ENCODE results near the gene MCL1.
"Not testable (repeated sequence)": the region's sequence is repeated elsewhere in the genome, so short reads cannot be mapped to it uniquely, and the experiment has no call there.

MCL1 gene

DNA sequence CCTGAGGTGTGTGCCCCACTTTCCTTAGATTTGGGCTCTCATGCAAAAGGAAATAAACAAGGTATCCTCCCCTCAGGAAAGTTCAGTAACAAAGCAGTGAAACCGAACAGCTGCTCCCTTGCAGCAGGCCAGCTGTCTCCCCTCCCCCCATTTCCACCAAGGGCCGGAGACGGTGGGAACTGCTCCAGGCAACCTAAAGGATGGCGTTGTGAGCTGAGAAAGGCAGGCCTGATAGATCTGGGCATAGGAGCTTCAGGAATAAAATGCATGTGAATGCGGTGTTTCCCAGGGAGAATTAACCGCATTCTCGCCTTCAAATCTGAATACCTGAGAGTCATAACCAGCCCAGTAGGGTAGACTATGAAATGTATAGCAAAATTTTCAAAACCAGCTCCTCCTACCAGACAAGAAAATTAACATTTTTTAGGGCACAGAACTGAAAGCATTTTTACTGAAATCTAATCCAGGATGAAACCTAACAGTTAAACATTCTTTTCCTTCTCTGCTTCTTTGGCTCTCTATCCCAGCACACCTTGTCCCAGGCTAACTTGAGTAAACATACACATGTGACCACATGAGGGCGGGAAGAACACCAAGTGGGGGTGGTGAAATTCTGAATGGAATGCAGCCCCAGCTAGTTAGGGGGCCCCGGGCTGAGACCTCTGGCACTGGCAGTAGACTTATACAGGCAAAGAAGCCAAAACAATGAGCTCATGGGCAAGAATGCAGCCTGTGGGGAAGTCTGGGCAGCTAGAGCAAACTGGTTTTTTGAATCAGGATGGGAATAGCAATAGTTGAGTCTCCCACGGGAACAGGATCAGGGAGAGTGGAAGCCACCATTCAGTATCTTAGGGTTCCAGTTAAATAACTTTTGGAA, 11.5 kb downstream of the MCL1 start:
- peak; percentile 64 for DNase-seq

DNA sequence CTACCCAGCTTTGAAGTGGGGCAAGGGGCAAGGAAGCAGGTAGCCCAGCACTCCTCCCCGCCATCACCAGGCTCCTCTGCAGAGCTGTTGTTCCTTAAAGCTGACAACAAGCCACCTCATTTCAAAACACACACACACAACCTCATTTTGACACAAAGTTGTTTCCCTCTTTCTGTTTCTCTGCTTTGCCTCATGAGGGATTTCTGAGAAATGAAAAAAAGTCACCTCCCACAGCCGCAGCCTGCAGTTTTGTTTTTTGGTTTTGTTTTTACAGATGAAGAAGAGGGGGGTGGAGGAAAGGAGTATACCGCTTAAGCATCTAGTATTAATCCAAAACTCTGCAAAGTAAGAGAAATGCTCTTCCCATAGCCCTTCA, 12.1 kb downstream of the MCL1 start:
- DNase-seq: peak; percentile 79

DNA sequence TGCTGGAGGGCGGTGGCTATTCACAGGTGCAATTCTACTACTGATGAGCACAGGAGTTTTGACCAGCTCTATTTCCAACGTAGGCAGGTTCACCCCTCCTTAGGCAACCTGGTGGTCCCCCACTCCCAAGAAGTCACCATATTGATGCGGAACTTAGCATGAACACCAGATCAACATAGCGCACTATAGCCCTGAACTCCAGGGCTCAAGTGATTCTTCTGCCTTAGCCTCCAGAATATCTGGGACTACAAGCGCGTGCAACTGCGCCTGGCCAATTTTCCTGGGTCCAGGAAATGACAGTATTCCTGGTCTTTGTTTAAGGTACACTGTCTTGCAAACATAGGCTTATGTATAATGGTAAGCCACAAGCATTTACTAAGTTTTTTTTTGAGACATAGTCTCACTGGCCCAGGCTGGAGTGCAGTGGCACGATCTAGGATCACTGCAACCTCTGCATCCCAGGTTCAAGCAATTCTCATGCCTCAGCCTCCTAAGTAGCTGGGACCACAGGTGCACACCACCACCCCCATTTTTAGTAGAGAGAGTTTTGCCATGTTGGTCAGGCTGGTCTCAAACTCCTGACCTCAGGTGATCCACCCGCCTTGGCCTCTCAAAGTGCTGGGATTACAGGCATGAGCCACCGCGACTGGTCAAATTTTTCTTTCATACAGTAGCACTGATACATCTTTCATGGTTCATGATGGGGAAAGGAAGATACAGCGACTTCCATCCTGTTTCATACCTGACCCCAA, 12.6 kb downstream of the MCL1 start:
- DNase-seq: no peak

GRCh38 chr1:150565240-150565991, 14.0 kb downstream of the MCL1 start:
- DNase-seq: not testable (repeated sequence)

DNA sequence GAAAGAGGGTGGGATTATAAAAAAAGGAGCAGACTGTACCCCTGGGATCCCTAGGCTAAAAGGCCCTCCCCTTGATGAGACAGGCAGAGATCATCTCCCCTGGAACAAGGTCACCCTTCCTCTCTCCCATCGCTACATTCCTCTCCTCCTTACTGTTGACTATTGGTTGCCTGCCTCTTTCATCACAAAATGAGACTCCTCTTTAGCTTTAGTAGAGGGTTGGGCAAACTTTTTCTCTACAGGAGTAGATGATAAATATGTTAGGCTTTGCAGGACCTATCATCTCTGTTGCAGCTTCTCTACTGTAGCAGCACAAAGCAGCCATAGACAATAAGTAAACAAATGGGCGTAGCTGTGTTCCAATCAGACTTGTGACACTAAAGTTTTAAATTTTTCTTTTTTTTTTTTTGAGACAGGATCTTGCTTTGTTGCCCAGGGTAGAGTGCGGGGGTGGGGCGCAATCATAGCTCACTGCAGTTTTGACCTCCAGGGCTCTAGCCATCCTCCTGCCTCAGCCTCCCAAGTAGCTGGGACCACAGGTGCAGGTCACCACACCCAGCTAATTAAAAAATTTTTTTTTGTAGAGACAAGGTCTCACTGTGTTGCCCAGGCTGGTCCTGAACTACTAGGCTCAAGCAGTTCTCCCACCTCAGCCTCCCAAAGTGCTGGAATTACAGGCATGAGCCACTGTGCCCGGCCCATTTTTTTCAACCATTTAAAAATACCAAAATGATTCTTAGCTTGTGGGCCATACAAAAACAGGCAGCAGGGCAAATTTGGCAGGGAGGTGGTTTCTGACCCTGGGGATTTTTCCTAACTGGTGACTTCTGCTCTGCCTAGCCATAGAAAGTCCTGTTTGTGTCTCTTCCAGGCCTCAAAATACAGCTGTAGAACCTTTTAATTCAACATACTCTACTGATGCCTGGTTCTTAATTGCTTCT, 15.1 kb downstream of the MCL1 start:
- no peak for DNase-seq

GRCh38 chr1:150563340-150564038, 15.9 kb downstream of the MCL1 start:
- DNase-seq: peak; percentile 68

DNA sequence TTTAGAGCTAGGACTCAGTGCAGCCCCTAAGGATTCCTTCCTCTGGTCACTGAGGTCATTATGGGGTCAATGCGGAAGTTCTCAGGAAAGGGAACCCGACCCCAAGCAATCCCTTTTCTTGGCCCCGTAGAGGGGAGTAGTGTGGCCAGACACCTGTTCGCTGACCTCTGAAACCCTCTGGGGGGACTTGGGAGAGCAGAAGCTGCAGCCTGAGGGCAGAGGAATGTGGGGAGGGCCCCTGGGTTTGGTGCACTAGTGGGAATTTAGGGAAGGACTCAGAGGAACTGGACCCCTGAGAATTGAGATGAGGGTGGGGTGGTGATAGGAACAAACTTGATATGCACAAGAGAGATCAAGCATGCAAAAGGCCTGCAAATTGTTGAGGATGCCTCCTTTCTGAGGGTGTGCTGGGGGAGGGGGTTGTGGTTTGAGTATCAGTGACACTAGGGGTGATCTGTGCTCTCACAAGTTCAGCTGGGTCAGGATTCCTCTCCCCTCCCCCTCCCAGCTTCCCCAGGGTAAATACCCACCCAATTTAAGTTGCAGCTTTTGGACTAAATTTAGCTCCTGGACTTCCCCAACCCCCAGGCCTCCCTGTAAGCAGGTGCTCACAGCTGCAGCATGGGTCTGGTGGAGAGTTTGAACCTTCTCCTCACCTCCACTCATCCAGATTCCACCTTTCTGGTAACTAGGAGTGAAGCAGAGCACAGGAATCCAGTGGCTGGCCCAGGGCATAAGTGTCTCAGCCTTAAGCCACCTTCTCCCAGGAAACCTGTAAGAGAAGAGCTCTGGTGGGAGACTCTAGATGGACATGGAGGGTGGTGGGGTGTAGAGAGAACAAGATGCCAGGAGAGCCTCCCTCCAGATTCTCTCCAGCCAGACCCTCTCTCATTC, 16.7 kb downstream of the MCL1 start:
- peak; percentile 93 for DNase-seq

DNA sequence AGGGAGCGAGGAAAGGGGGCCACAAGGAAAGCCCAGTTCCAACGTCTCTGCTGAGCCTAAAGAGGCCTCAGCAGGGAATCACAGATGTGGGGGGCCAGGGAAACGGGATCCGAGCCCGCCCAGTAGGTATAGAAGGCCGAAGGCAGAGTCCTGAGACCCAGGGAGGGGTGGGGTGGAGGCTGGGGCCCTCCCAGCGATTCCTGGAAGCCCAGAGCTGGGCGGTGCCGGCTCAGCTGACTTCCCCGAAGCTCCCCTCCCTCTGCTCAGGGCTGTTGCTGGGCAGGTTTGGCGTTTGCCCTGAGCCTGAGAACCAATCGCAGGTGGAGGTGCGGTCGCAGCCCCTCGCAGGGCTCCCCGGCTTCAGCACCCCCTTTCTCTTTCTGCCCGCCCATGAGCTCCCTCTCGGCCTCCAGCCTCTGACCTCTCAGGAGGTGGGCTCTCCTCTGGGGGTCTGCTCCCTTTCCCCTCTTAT, 17.4 kb downstream of the MCL1 start:
- peak; percentile 93 for DNase-seq

- DNase-seq: peak; percentile 72
Measured at GRCh38 chr1:150561254-150561973, 18.0 kb downstream of the MCL1 start.

GRCh38 chr1:150560576-150561253, 18.7 kb downstream of the MCL1 start:
- DNase-seq: peak; percentile 85

DNA sequence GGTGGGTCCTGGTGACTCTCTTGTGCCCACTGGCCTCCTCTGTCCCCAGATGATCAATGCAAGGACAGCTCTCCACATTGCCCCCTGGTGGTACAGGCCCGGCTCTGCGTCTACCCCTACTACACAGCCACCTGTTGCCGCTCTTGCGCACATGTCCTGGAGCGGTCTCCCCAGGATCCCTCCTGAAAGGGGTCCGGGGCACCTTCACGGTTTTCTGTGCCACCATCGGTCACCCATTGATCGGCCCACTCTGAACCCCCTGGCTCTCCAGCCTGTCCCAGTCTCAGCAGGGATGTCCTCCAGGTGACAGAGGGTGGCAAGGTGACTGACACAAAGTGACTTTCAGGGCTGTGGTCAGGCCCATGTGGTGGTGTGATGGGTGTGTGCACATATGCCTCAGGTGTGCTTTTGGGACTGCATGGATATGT, 19.4 kb downstream of the MCL1 start:
- DNase-seq: peak; percentile 75

DNA sequence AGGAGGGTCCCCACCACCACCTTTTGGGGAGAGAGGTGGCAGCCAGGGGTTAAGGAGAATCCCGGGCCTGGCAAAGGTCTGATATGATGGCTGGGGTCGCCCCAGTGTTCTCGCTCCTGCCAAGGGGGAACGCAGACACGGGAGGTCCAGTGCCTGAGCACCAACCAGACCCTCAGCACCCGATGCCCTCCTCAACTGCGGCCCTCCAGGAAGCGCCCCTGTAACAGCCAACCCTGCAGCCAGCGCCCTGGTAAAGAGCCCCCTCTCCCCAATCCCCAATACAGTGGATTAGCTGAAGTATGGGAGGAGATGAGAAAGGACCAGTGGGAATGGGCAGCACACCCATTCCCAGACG, 19.8 kb downstream of the MCL1 start:
- DNase-seq: no peak

GRCh38 chr1:150558761-150559655, 20.4 kb downstream of the MCL1 start:
- DNase-seq: no peak

GRCh38 chr1:150558303-150558704, 21.1 kb downstream of the MCL1 start:
- DNase-seq: no peak

- DNase-seq: no peak
Measured at GRCh38 chr1:150557813-150558212, 21.6 kb downstream of the MCL1 start.

DNA sequence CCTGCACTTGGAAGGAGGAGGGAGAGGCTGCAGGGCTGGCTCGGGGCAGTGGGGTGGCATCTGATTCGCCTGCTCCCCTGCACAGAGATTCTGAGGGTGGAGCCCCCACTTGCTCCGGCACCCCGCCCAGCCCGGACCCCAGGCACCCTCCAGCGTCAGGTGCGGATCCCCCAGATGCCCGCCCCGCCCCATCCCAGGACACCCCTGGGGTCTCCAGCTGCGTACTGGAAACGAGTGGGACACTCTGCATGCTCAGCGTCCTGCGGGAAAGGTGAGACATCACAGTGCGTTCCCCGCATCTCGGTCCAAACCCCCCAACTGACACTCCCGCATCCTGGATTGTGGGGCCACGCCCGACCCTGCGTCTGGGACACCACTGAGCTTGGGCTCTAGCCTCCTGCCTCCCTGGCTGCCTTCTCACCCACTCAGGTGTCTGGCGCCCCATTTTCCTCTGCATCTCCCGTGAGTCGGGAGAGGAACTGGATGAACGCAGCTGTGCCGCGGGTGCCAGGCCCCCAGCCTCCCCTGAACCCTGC, 22.3 kb downstream of the MCL1 start:
- no peak for DNase-seq

- no peak for DNase-seq
Measured at GRCh38 chr1:150555971-150556865, 23.2 kb downstream of the MCL1 start.
